Measurements from ENCODE around the gene CFTR.

- TF ChIP-seq, protein P1, sequence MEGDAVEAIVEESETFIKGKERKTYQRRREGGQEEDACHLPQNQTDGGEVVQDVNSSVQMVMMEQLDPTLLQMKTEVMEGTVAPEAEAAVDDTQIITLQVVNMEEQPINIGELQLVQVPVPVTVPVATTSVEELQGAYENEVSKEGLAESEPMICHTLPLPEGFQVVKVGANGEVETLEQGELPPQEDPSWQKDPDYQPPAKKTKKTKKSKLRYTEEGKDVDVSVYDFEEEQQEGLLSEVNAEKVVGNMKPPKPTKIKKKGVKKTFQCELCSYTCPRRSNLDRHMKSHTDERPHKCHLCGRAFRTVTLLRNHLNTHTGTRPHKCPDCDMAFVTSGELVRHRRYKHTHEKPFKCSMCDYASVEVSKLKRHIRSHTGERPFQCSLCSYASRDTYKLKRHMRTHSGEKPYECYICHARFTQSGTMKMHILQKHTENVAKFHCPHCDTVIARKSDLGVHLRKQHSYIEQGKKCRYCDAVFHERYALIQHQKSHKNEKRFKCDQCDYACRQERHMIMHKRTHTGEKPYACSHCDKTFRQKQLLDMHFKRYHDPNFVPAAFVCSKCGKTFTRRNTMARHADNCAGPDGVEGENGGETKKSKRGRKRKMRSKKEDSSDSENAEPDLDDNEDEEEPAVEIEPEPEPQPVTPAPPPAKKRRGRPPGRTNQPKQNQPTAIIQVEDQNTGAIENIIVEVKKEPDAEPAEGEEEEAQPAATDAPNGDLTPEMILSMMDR (optimal IDR thresholded peaks at IDR 0.05 in 1 of 3, IDR thresholded peaks at IDR 0.05 in 1 of 3, conservative IDR thresholded peaks at IDR 0.05 in 1 of 3; ENCODE audit: extremely low read depth in 1 of 3, insufficient read depth in 2 of 3, low read length in 3 of 3): no peak
- TF ChIP-seq EZH2 (IDR thresholded peaks at IDR 0.05; ENCODE audit: low read length): no peak
Observed at GRCh38 chr7:117505238-117505637, 25.4 kb downstream of the CFTR start.

Measured in keratinocyte (primary cell).